HL-60 (cell line): ENCODE results near the gene IL11.

Experiments
- DNase-seq, 2 experiments: peaks; one replicate each; pipeline ENCODE4 v3.0.0-alpha.2; 2010 to 2020; ENCODE audit warnings: low read depth in 1 of 2, low spot score in 1 of 2
- H3K27ac ChIP-seq: fragments of 250-450 bp; sonication (Bioruptor Pico); replicated peaks from 2 replicates; pipeline ENCODE4 v1.5.1; 2020; ENCODE audit warnings: mild to moderate bottlenecking, moderate library complexity
- H3K27me3 ChIP-seq: fragments of 250-450 bp; sonication (Bioruptor Pico); 2 replicates; pipeline ENCODE4 v1.5.1; 2021; ENCODE audit warnings: mild to moderate bottlenecking, moderate library complexity; ENCODE audit not compliant: insufficient read depth, poor library complexity, severe bottlenecking
- H3K4me3 ChIP-seq: replicated peaks from 2 replicates; pipeline ENCODE4 v1.5.1; 2011; ENCODE audit warnings: mild to moderate bottlenecking, control low read depth, low read length; ENCODE audit not compliant: insufficient read depth
- GABPA ChIP-seq: IDR thresholded peaks from 2 replicates; pipeline ENCODE4 v1.6.1; 2012; ENCODE audit warnings: low read depth
- POLR2AphosphoS5 ChIP-seq: IDR thresholded peaks from 2 replicates; pipeline ENCODE4 v1.6.1; 2012; ENCODE audit warnings: low read depth
- SPI1 ChIP-seq: IDR thresholded peaks from 2 replicates; pipeline ENCODE4 v1.6.1; 2012; ENCODE audit warnings: low read depth, mild to moderate bottlenecking, borderline replicate concordance
- TF ChIP-seq, protein P1 (sequence below): IDR thresholded peaks from 2 replicates; pipeline ENCODE4 v1.6.1; 2012; ENCODE audit warnings: low read depth; ENCODE audit not compliant: insufficient replicate concordance
- TF ChIP-seq, protein P2 (sequence below): IDR thresholded peaks from one replicate; pipeline ENCODE4 v1.5.1; 2011; ENCODE audit warnings: low read length, control low read depth, inconsistent platforms; ENCODE audit not compliant: insufficient read depth

IL11 gene

DNA sequence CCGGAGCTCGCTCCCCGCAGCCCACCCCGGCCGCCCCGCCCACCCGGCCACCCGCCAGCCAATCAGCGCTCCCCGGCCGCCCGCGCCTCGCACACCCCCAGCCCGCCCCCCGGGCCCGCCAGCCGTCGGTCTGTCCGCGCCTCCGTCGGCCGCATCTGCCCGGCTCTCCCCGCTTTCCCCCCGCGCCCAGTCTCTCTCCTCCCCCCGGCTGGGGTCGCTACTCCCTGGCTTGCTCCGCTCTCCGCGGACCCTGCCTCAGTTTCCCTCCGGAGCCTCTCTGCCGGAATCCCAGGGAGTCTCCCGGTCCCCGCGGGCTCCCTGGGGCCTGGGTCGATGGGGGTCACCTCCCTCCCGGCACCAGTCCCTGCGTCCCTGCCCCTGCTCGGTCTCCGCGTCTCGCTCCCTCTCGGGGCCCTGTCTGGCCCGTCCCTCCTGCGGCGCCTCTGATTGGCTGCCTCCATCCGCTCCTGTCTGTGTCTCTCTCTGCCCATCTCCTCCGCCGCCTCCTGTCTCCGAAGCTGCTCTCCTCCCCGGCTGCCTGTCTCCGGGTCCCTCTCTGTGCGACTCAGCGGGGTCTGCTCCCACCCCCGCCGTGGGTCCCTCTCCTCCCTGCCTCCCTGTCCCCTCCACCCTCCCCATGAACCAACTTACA, 484 bp downstream of the IL11 start:
- no peak overlapping the region for H3K27ac ChIP-seq
- DNase-seq, result no peak

DNA sequence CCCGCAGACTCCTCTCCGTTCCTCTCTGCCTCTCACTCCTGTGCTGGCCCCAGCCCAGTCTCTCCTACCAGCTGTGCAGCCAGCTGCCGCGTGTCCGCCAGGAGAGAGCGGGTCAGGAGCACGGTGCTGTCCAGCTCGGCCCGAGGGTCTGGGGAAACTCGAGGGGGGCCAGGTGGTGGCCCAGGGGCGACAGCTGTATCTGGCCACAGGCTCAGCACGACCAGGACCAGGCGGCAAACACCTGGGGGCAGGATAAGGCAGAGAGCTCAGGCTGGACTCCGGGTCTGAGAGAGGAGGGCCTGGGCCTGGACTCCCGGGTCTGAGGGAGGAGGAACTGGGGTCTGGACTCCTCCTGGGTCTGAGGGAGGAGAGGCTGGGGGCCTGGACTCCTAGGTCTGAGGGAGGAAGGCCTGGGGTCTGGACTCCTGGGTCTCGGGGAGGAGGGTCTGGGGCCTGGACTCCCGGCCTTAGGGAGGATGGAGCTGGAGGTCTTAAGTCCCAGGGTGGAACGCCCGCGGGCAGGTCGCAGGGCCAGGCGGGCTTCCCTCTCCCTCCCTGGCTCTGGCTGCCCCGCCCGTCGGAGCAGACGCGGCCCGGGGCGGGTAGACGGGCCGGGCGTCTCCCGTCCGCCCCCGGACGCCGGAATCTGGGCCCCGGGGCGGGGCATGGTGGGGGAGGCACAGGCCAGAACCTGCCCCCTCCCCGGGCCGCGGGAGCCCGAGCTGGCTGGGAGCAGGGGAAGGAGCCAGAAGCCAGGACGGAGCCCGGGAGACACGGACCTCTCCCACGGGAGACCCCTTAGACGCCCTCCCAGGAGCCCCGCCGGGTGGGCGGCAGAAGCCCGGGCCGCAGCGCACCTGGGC, 1.3 kb downstream of the IL11 start:
- TF ChIP-seq, protein P1, sequence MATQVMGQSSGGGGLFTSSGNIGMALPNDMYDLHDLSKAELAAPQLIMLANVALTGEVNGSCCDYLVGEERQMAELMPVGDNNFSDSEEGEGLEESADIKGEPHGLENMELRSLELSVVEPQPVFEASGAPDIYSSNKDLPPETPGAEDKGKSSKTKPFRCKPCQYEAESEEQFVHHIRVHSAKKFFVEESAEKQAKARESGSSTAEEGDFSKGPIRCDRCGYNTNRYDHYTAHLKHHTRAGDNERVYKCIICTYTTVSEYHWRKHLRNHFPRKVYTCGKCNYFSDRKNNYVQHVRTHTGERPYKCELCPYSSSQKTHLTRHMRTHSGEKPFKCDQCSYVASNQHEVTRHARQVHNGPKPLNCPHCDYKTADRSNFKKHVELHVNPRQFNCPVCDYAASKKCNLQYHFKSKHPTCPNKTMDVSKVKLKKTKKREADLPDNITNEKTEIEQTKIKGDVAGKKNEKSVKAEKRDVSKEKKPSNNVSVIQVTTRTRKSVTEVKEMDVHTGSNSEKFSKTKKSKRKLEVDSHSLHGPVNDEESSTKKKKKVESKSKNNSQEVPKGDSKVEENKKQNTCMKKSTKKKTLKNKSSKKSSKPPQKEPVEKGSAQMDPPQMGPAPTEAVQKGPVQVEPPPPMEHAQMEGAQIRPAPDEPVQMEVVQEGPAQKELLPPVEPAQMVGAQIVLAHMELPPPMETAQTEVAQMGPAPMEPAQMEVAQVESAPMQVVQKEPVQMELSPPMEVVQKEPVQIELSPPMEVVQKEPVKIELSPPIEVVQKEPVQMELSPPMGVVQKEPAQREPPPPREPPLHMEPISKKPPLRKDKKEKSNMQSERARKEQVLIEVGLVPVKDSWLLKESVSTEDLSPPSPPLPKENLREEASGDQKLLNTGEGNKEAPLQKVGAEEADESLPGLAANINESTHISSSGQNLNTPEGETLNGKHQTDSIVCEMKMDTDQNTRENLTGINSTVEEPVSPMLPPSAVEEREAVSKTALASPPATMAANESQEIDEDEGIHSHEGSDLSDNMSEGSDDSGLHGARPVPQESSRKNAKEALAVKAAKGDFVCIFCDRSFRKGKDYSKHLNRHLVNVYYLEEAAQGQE, result no peak
- TF ChIP-seq SPI1 (no peak), GABPA (no peak), POLR2AphosphoS5 (no peak)
- TF ChIP-seq, protein P2, sequence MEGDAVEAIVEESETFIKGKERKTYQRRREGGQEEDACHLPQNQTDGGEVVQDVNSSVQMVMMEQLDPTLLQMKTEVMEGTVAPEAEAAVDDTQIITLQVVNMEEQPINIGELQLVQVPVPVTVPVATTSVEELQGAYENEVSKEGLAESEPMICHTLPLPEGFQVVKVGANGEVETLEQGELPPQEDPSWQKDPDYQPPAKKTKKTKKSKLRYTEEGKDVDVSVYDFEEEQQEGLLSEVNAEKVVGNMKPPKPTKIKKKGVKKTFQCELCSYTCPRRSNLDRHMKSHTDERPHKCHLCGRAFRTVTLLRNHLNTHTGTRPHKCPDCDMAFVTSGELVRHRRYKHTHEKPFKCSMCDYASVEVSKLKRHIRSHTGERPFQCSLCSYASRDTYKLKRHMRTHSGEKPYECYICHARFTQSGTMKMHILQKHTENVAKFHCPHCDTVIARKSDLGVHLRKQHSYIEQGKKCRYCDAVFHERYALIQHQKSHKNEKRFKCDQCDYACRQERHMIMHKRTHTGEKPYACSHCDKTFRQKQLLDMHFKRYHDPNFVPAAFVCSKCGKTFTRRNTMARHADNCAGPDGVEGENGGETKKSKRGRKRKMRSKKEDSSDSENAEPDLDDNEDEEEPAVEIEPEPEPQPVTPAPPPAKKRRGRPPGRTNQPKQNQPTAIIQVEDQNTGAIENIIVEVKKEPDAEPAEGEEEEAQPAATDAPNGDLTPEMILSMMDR, result no peak
- no peak overlapping the region for H3K27ac ChIP-seq
- DNase-seq, result no peak
- H3K27me3 ChIP-seq, result peaks cover 43% of the 10 kb centered on the region
- H3K4me3 ChIP-seq, result no peak overlapping the region

More for the DNA sequence above, 484 bp downstream of the IL11 start:
- H3K27me3 ChIP-seq, result peaks cover 43% of the 10 kb centered on the region
- no peak overlapping the region for H3K4me3 ChIP-seq
- TF ChIP-seq SPI1, result no peak

DNA sequence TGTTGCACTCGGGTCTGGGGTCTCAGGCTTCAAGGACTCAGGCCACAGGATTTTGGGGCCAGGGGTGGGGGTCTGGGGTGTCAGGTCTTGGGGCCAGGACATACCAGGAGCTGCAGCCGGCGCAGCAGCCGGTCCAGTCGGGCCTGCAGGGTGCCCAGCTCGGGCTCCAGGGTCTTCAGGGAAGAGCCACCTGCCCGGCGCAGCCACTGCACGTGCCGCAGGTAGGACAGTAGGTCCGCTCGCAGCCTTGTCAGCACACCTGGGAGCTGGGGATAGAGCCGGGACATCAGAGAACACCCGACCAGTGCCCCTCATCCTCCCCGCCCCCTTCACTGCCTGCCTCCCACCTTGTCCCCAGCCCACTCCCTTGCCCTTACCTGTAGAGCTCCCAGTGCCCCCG, 2.2 kb downstream of the IL11 start:
- H3K4me3 ChIP-seq, result no peak overlapping the region
- H3K27me3 ChIP-seq, result peaks cover 39% of the 10 kb centered on the region
- TF ChIP-seq SPI1, result no peak
- no peak overlapping the region for H3K27ac ChIP-seq
- DNase-seq, result no peak

DNA sequence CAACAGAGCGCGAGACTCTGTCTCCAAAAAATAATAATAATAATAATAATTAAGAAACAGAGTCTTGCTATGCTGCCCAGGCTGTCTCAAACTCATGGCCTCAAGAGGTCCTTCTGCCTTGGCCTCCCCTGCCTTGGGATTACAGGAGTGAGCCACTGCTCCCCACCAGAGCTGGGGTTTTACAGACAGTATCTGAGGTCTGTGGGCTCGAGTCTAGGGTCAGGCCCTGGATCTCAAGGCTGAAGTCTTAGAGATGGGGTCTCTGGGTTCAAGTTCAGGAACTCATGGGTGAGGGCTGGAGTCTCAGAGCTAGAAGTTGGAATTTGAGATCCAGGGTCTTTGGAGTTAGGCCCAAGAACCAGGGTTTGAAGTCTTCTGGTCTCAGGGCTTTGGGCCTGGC, 3.5 kb downstream of the IL11 start:
- Histone ChIP-seq H3K4me3 (no peak overlapping the region), H3K27me3 (peaks cover 30% of the 10 kb centered on the region), H3K27ac (no peak overlapping the region)
- TF ChIP-seq, protein P2, result no peak
- TF ChIP-seq GABPA (no peak), SPI1 (no peak), POLR2AphosphoS5 (no peak)
- TF ChIP-seq, protein P1, result no peak
- no peak for DNase-seq
